Mucosa of gallbladder (tissue), 1 donor: ENCODE results near the gene WASHC1. TPM values are rescaled to one million over a fixed set of nuclear protein-coding genes. Genes with fewer than 3 reads are reported as not detected.
"Not testable (repeated sequence)": the region's sequence is repeated elsewhere in the genome, so short reads cannot be mapped to it uniquely, and the experiment has no call there.

Experiments used
- DNase-seq: peaks from one replicate; pipeline ENCODE4 v3.0.0-alpha.2; 2020; ENCODE audit warnings: low spot score
- total RNA-seq: library from RNA; stranded (reverse); gene quantifications from one replicate; pipeline ENCODE4 v1.2.1, GENCODE V29; 2021
- donor health status: DM: no; HTN: no; CAD: no.

The WASHC1 gene
- total RNA-seq, 1 donor from 2014 or later, result 17.7 TPM

- DNase-seq, result peak; percentile 76
Observed at GRCh38 chr9:14129-14809, 15.0 kb downstream of the WASHC1 start.

GRCh38 chr9:11206-11605 lies 18.1 kb downstream of the WASHC1 start:
- DNase-seq, result peak; percentile 32

DNA sequence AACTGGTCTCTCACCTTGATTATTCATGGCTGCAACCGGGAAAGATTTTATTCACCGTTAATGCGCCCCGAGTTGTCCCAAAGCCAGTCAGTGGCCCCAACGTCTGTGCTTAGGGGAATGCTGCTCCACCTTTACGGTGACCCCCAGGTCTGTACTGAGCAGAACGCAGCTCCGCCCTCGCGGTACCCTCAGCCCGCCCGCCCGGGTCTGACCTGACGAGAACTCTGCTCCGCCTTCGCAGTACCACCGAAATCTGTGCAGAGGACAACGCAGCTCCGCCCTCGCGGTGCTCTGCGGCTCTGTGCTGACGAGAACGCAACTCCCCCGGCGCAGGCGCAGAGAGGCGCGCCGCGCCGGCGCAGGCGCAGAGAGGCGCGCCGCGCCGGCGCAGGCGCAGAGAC lies 18.6 kb downstream of the WASHC1 start:
- DNase-seq, result not testable (repeated sequence)

- not testable (repeated sequence) for DNase-seq
Observed at GRCh38 chr9:10207-10606, 19.0 kb downstream of the WASHC1 start.

Other genes with a start within 250 kb of the WASHC1 start
- 0.43 TPM for gene FOXD4, start 89.0 kb upstream of the WASHC1 start, total RNA-seq
- gene ZNG1A, start 149.6 kb upstream of the WASHC1 start, total RNA-seq, result 20.5 TPM
- gene DOCK8, start 185.4 kb upstream of the WASHC1 start, total RNA-seq, result 47.2 TPM